NCI-H146 treated with DMSO at 0.1 percent for 48 hours (cell line): ENCODE measurements around the gene DYRK4.

Source experiments
- DNase-seq: peaks from one replicate; lab custom pipeline; 2025; ENCODE audit not compliant: unreplicated experiment; lab: John Stamatoyannopoulos, UW

Gene DYRK4

GRCh38 chr12:4610481-4610880 is 48.5 kb downstream of the DYRK4 start:
- DNase-seq = no peak

- DNase-seq = no peak
Observed at GRCh38 chr12:4615667-4616066, 53.7 kb downstream of the DYRK4 start.

DNA sequence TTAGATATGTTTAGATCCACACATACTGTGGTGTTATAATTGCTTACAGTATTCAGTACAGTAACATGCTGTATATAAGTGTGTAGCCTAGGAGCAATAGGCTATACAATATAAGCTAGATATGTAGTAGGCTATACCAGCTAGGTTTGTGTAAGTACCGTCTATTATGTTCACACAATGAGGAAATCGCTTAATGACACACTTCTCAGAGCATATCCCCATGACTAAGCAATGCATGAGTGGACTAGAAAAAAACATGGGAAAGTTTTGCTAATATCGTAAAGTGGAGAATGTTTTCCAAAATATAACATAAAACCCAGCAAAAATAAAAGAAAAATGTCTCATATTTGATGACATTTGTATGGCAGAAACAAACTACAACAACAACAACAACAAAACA is 59.5 kb downstream of the DYRK4 start:
- no peak for DNase-seq

- DNase-seq = no peak
Observed at GRCh38 chr12:4626543-4626942, 64.5 kb downstream of the DYRK4 start.

- DNase-seq = no peak
Observed at GRCh38 chr12:4628406-4628805, 66.4 kb downstream of the DYRK4 start.

GRCh38 chr12:4630262-4630661 is 68.3 kb downstream of the DYRK4 start:
- no peak for DNase-seq

- no peak for DNase-seq
Observed at GRCh38 chr12:4643747-4644146, 81.7 kb downstream of the DYRK4 start.

- no peak for DNase-seq
Observed at GRCh38 chr12:4645023-4645422, 83.0 kb downstream of the DYRK4 start.

DNA sequence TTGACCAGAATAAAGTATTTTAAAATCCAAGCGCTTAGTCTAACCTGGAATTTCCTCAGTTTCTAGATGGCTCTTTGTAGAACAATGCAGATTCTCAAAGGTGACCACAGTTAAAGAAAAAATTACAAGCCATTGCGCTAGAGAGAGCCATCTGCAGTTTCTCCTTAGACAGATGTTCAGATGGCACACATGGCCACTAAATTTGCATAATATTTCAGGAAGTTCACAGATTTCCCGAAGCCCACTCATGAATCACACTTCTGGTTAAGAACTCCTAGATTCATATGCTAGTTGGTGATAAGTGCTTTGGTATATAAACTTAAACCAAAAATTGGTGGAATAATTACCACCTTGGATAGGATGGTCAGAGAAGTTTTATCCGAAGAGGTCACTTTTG is 86.1 kb downstream of the DYRK4 start:
- no peak for DNase-seq

GRCh38 chr12:4648501-4649357 is 86.7 kb downstream of the DYRK4 start, which contains the start of the genes AKAP3 and NDUFA9:
AKAP3 (minus strand) TSS chr12:4649051; CDS start chr12:4638196, 10,855 bp downstream.
NDUFA9 (plus strand) TSS chr12:4649114; CDS start chr12:4649127, 13 bp downstream.
- DNase-seq = peak; percentile 86

GRCh38 chr12:4649358-4649661 is 87.3 kb downstream of the DYRK4 start:
- DNase-seq = no peak

GRCh38 chr12:4653257-4653656 is 91.2 kb downstream of the DYRK4 start:
- no peak for DNase-seq

DNA sequence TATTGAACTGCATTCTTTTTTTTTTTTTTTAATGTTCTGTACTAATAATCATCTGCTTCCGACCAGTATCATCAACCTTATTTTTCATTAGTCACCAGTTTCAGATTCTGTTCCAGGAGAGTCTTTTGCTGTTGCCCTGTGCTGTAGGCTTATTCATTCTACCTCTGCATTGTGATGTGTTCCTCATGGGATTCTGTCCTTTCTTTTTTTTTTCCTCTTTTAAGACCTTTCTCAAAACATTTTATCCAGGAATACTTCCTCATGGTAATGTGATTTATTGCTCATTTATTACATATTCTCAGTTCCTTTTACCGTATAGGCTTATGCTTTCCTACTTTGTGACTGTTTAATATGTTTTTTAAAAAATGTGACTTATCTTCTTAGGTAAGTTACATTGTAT is 91.7 kb downstream of the DYRK4 start:
- no peak for DNase-seq
